IMR-90 (cell line): Measurements from ENCODE around the gene PNMA8B. TPM values are rescaled to one million over a fixed set of nuclear protein-coding genes. Genes with fewer than 3 reads are reported as not detected.

Experiments
- ATAC-seq: fragments of 200-7000 bp; cut with Tn5 transposase; 2 replicates; pipeline ENCODE4 v1.9.1; 2020; ENCODE audit warnings: low read depth, mild to moderate bottlenecking, moderate library complexity
- BruUV-seq: library from RNA; stranded (reverse); fragments of 400-500 nt; replicated peaks from 2 replicates; lab custom pipeline; 2021; lab: Mats Ljungman, UMichigan
- CTCF ChIA-PET: fragments of 300-600 bp; formaldehyde crosslinking; extraction: SDS; loops from one replicate; lab custom pipeline; 2021; ENCODE audit warnings: antibody characterized with exemption; lab: Yijun Ruan, JAX
- POLR2A ChIA-PET: fragments of 300-600 bp; sonication (Branson Sonifier 250); formaldehyde crosslinking; loops from one replicate; lab custom pipeline; 2022; ENCODE audit warnings: antibody characterized with exemption; ENCODE audit not compliant: unreplicated experiment; lab: Charles Lee
- DNase-seq: peaks from one replicate; pipeline ENCODE4 v3.0.0; 2013
- H2AFZ ChIP-seq: replicated peaks from 2 replicates; pipeline ENCODE3; 2013; ENCODE audit warnings: low read length, mild to moderate bottlenecking; ENCODE audit not compliant: poor library complexity
- H2AK5ac ChIP-seq: 2 replicates; pipeline ENCODE4 v1.6.1; 2013; ENCODE audit warnings: low read depth, low read length, inconsistent platforms
- H2AK9ac ChIP-seq: replicated peaks from 2 replicates; pipeline ENCODE3; 2013; ENCODE audit warnings: mild to moderate bottlenecking, low read depth, low read length, moderate library complexity; ENCODE audit not compliant: poor library complexity
- H2BK120ac ChIP-seq: 2 replicates; pipeline ENCODE4 v1.6.1; 2013; ENCODE audit warnings: low read depth, low read length, inconsistent platforms
- H2BK15ac ChIP-seq: 3 replicates; pipeline ENCODE4 v1.6.1; 2013; ENCODE audit warnings: low read depth, low read length, inconsistent platforms
- H2BK20ac ChIP-seq: 2 replicates; pipeline ENCODE4 v1.6.1; 2013; ENCODE audit warnings: low read depth, mild to moderate bottlenecking, inconsistent platforms, low read length, moderate library complexity
- H2BK5ac ChIP-seq: 2 replicates; pipeline ENCODE4 v1.6.1; 2013; ENCODE audit warnings: mild to moderate bottlenecking, low read depth, low read length, inconsistent platforms; ENCODE audit not compliant: poor library complexity, severe bottlenecking
- H3K14ac ChIP-seq: replicated peaks from 2 replicates; pipeline ENCODE4 v1.6.1; 2013; ENCODE audit warnings: low read depth, low read length, inconsistent platforms
- H3K18ac ChIP-seq: 2 replicates; pipeline ENCODE4 v1.6.1; 2013; ENCODE audit warnings: low read depth, low read length, control low read depth
- H3K23ac ChIP-seq: 2 replicates; pipeline ENCODE4 v1.6.1; 2013; ENCODE audit warnings: low read depth, low read length, inconsistent platforms
- H3K27ac ChIP-seq: 2 replicates; pipeline ENCODE4 v1.5.1; 2013; ENCODE audit warnings: mild to moderate bottlenecking, control low read depth, low read length; ENCODE audit not compliant: insufficient read depth
- H3K27me3 ChIP-seq: 2 replicates; pipeline ENCODE4 v1.6.1; 2013; ENCODE audit warnings: low read length; ENCODE audit not compliant: control insufficient read depth, insufficient read depth
- H3K36me3 ChIP-seq: 2 replicates; pipeline ENCODE4 v1.6.1; 2013; ENCODE audit warnings: low read length, mixed read lengths; ENCODE audit not compliant: control insufficient read depth, insufficient read depth
- H3K4ac ChIP-seq: 2 replicates; pipeline ENCODE4 v1.6.1; 2013; ENCODE audit warnings: low read depth, low read length, inconsistent platforms
- H3K4me1 ChIP-seq: 2 replicates; pipeline ENCODE4 v1.6.1; 2013; ENCODE audit warnings: low read length, mixed read lengths; ENCODE audit not compliant: control insufficient read depth, insufficient read depth
- H3K4me2 ChIP-seq: 2 replicates; pipeline ENCODE4 v1.6.1; 2013; ENCODE audit warnings: low read depth, mild to moderate bottlenecking, control low read depth, low read length, moderate library complexity
- H3K4me3 ChIP-seq: 2 replicates; pipeline ENCODE4 v1.5.1; 2013; ENCODE audit warnings: low read depth, mild to moderate bottlenecking, control low read depth, low read length, moderate library complexity; ENCODE audit not compliant: insufficient read depth
- H3K56ac ChIP-seq: 2 replicates; pipeline ENCODE4 v1.6.1; 2013; ENCODE audit warnings: low read length, inconsistent platforms; ENCODE audit not compliant: insufficient read depth; ENCODE audit errors: extremely low read depth
- H3K79me1 ChIP-seq, 2 experiments: 2 replicates each; pipeline ENCODE4 v1.6.1; 2013; ENCODE audit warnings: low read length in 2 of 2, inconsistent platforms in 1 of 2, low read depth in 1 of 2
- H3K9ac ChIP-seq: 2 replicates; pipeline ENCODE4 v1.6.1; 2013; ENCODE audit warnings: low read depth, low read length, control low read depth
- H3K9me1 ChIP-seq: 2 replicates; pipeline ENCODE4 v1.6.1; 2013; ENCODE audit warnings: low read length, inconsistent platforms; ENCODE audit not compliant: insufficient read depth
- H3K9me3 ChIP-seq: 2 replicates; pipeline ENCODE4 v1.6.1; 2013; ENCODE audit warnings: low read length; ENCODE audit not compliant: control insufficient read depth, insufficient read depth
- H4K20me1 ChIP-seq: 2 replicates; pipeline ENCODE4 v1.6.1; 2013; ENCODE audit warnings: low read length, inconsistent platforms; ENCODE audit not compliant: insufficient read depth
- H4K5ac ChIP-seq: 2 replicates; pipeline ENCODE4 v1.6.1; 2013; ENCODE audit warnings: mild to moderate bottlenecking, low read depth, low read length, control low read depth
- H4K8ac ChIP-seq, 2 experiments: 2 replicates each; pipeline ENCODE4 v1.6.1; 2013; ENCODE audit warnings: low read depth in 2 of 2, low read length in 2 of 2, control low read depth in 1 of 2, inconsistent platforms in 1 of 2
- H4K91ac ChIP-seq: 2 replicates; pipeline ENCODE4 v1.6.1; 2013; ENCODE audit warnings: low read depth, low read length, inconsistent platforms; ENCODE audit not compliant: insufficient read depth
- BHLHE40 ChIP-seq: fragments of 150-350 bp; IDR thresholded peaks from 2 replicates; pipeline ENCODE4 v1.6.1; 2016; ENCODE audit warnings: mild to moderate bottlenecking, low read depth, low read length
- CEBPB ChIP-seq: IDR thresholded peaks from 2 replicates; pipeline ENCODE4 v1.6.1; 2012; ENCODE audit warnings: low read depth, low read length, improper control_type of control experiment
- CTCF ChIP-seq: conservative IDR thresholded peaks from 2 replicates; pipeline ENCODE4 v1.5.1; 2012; ENCODE audit warnings: mild to moderate bottlenecking, low read depth, low read length, improper control_type of control experiment
- FOS ChIP-seq: fragments of 150-350 bp; IDR thresholded peaks from 2 replicates; pipeline ENCODE4 v1.6.1; 2016; ENCODE audit warnings: low read depth, low read length
- MAZ ChIP-seq: IDR thresholded peaks from 2 replicates; pipeline ENCODE4 v1.6.1; 2012; ENCODE audit warnings: low read depth, mild to moderate bottlenecking, low read length, improper control_type of control experiment, moderate library complexity, borderline replicate concordance
- MXI1 ChIP-seq: IDR thresholded peaks from 2 replicates; pipeline ENCODE4 v1.6.1; 2012; ENCODE audit warnings: low read depth, mild to moderate bottlenecking, low read length, moderate library complexity, borderline replicate concordance
- NFE2L2 ChIP-seq: fragments of 150-350 bp; IDR thresholded peaks from 2 replicates; pipeline ENCODE4 v1.6.1; 2016; ENCODE audit warnings: low read depth, mild to moderate bottlenecking, low read length
- RAD21 ChIP-seq: IDR thresholded peaks from 2 replicates; pipeline ENCODE4 v1.6.1; 2012; ENCODE audit warnings: low read length, improper control_type of control experiment
- RCOR1 ChIP-seq: IDR thresholded peaks from 2 replicates; pipeline ENCODE4 v1.6.1; 2012; ENCODE audit warnings: mild to moderate bottlenecking, low read length, improper control_type of control experiment; ENCODE audit not compliant: insufficient replicate concordance
- SMC3 ChIP-seq: fragments of 150-350 bp; IDR thresholded peaks from 2 replicates; pipeline ENCODE4 v1.6.1; 2016; ENCODE audit warnings: low read depth, mild to moderate bottlenecking, antibody characterized with exemption, low read length, moderate library complexity
- WGBS, 2 experiments: methylation state at CpG; one replicate each; pipeline versions ENCODE4 v1.1.5 to v1.1.7; 2013; ENCODE audit warnings: missing lambda C conversion rate in 2 of 2; ENCODE audit not compliant: insufficient read length in 1 of 2; ENCODE audit errors: extremely low coverage in 2 of 2; 5-methylcytosine and 5-hydroxymethylcytosine counted together
- dilution Hi-C: fragments of 300-500 bp; cut with HindIII; formaldehyde crosslinking; loops from one replicate; pipeline ENCODE4 v1.14.3; 2018; ENCODE audit warnings: low sequenced_read_pairs; ENCODE audit not compliant: unreplicated experiment
- in situ Hi-C: fragments of 300-500 bp; cut with MboI; formaldehyde crosslinking; loops from 3 replicates; pipeline ENCODE4 v1.14.3; 2019; ENCODE audit warnings: low sequenced_read_pairs, inconsistent platforms, mixed read lengths
- intact Hi-C: fragments of 100-400 bp; cut with micrococcal nuclease; formaldehyde crosslinking; loops from 2 replicates; pipeline ENCODE4 v1.10.0; 2022
- polyA plus RNA-seq, 3 experiments: library from polyadenylated mRNA; depleted of rRNA; stranded (reverse); fragments of >200 nt; gene quantifications; 2 replicates each; pipeline ENCODE4 v1.2.3, GENCODE V29; 2012; ENCODE audit warnings: low replicate concordance in 1 of 3
- total RNA-seq: library from RNA; depleted of rRNA; stranded (reverse); fragments of >200 nt; gene quantifications from 2 replicates; pipeline ENCODE4 v1.2.3, GENCODE V29; 2012
- TF ChIP-seq, protein P1 (sequence below): fragments of 150-350 bp; IDR thresholded peaks from 2 replicates; pipeline ENCODE4 v1.6.1; 2016; ENCODE audit warnings: low read depth, mild to moderate bottlenecking, low read length, moderate library complexity, borderline replicate concordance

The PNMA8B gene
- total and polyA plus RNA-seq, 2 of the 4 experiments (the other 2 are of a cell fraction), result 0.12 to 0.18 TPM

GRCh38 chr19:46511237-46511636 is 15.6 kb upstream of the PNMA8B start (continued):
- TF ChIP-seq, protein P1, sequence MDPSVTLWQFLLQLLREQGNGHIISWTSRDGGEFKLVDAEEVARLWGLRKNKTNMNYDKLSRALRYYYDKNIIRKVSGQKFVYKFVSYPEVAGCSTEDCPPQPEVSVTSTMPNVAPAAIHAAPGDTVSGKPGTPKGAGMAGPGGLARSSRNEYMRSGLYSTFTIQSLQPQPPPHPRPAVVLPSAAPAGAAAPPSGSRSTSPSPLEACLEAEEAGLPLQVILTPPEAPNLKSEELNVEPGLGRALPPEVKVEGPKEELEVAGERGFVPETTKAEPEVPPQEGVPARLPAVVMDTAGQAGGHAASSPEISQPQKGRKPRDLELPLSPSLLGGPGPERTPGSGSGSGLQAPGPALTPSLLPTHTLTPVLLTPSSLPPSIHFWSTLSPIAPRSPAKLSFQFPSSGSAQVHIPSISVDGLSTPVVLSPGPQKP, result no peak

DNA sequence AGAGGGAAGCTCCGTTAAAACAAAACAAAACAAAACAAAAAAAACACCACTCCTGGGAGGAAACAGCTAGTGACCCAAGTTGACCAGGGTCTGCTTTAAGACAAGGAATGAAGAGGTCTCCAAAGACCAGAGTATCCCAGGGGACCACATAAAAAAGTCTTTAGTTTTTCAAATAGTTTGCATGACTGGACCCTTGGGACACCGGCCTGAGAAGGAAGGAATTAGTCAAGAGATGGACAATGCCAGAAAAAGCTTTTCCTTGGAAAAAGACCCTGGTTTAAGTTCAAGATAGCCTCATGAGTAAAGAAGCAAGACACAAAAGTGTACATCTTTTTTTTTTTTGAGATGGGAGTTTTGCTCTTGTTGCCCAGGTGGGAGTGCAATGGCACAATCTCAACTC is 12.5 kb upstream of the PNMA8B start:
- Histone ChIP-seq H4K8ac (no peak overlapping the region), H4K5ac (no peak overlapping the region), H3K36me3 (no peaks in the 10 kb centered on the region), H2BK5ac (no peak overlapping the region), H2AK9ac (no peak overlapping the region), H3K23ac (no peak overlapping the region), H3K79me1 (no peaks in the 10 kb centered on the region), H3K9me3 (peaks cover 14% of the 10 kb centered on the region), H2BK20ac (no peak overlapping the region), H3K18ac (no peak overlapping the region), H3K4me3 (no peak overlapping the region), H3K56ac (no peak overlapping the region), H2BK120ac (no peak overlapping the region), H3K9me1 (no peaks in the 10 kb centered on the region), H4K20me1 (no peaks in the 10 kb centered on the region), H3K4me1 (no peaks in the 10 kb centered on the region), H2AK5ac (no peak overlapping the region), H2AFZ (no peak overlapping the region), H3K27ac (no peak overlapping the region), H3K27me3 (peaks cover 23% of the 10 kb centered on the region), H3K4ac (no peak overlapping the region), H2BK15ac (no peak overlapping the region), H3K4me2 (no peak overlapping the region), H4K91ac (no peak overlapping the region), H3K14ac (no peak overlapping the region), H3K9ac (no peak overlapping the region)
- no peak for ATAC-seq
- DNase-seq, result no peak
- dilution Hi-C loops, result no loop called here
- TF ChIP-seq SMC3, result no peak
- no peak for TF ChIP-seq RCOR1
- TF ChIP-seq BHLHE40, result no peak
- TF ChIP-seq RAD21, result no peak
- no peak for TF ChIP-seq NFE2L2
- TF ChIP-seq, protein P1, result no peak
- no peak for TF ChIP-seq MAZ
- no peak for TF ChIP-seq CTCF
- no peak for TF ChIP-seq FOS
- TF ChIP-seq CEBPB, result no peak
- no peak for TF ChIP-seq MXI1
- POLR2A ChIA-PET, result no interaction called here
- in situ Hi-C loops, result no loop called here
- no TSS peak for BruUV-seq
- 80% methylated on average over 1 of the region's 2 CpGs; no CpG with 5 or more reads in 1 of the 2 experiments for whole genome bisulfite sequencing, 2 experiments
- CTCF ChIA-PET, result no interaction called here
- intact Hi-C loops, result no loop called here
